GM21576 (cell line): ENCODE measurements around the gene ZNF621.
"Not testable (repeated sequence)": the region's sequence is repeated elsewhere in the genome, so short reads cannot be mapped to it uniquely, and the experiment has no call there.

Source experiments
- ATAC-seq: cut with Tn5 transposase; IDR thresholded peaks from one replicate; pipeline ENCODE4 v1.9.1; 2021; ENCODE audit warnings: mild to moderate bottlenecking, moderate library complexity; ENCODE audit not compliant: unreplicated experiment

Gene ZNF621

DNA sequence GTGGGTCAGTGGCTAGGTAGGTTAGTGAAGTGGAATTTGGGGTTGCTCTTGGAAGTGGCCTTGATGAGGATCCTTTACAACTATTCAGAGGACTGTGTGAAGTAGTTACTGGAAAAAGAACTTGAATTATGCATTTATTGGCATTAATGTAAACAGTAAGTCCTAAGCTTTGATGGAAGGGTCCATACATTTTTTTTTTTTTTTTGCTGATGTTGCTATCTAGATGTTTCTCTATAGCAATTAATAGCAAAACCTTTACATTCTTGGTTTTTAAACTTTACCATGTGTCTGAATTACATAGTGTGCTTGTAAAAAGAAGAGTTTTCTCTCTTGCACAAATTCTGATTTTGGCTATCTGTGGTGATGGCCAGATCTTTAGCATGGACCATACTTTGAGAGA is 9.5 kb downstream of the ZNF621 start:
- no peak for ATAC-seq

DNA sequence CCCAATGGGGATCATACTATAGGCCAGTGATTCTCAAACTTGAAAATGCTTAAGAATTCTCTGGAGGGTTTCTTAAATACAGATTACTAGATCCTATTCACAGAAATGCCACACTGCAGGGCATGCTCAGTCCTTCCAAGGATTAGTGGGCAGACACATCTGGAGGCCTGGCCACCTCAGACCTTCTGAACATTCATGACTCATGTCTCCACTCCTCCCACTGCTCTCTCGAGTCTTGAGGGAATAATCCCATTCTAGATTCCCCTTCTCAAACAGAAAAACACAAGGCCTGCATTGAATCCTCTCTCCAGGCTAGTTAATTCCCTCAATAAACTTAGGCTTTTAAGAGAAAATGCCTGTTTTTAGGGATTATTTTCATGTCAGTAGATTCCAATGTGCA is 22.1 kb downstream of the ZNF621 start:
- ATAC-seq, result no peak

DNA sequence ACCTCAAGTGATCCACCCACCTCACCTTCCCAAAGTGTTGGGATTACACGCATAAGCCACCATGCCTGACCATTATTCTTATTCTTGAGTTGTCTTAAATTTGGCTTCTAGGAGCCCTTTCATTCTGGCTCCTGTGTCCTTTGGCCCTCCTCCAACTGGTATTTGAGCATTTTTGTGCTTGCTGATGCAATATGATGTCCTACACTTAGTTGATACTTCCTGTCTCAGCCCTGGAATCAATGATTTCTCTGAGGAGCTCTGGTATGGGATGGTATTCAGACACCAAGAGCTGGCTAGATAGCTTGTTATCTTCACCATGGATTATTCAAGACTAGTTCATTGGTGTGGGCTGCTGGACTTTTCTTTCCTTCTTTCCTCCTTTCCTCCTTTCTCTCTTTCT is 25.4 kb downstream of the ZNF621 start:
- ATAC-seq, result no peak

DNA sequence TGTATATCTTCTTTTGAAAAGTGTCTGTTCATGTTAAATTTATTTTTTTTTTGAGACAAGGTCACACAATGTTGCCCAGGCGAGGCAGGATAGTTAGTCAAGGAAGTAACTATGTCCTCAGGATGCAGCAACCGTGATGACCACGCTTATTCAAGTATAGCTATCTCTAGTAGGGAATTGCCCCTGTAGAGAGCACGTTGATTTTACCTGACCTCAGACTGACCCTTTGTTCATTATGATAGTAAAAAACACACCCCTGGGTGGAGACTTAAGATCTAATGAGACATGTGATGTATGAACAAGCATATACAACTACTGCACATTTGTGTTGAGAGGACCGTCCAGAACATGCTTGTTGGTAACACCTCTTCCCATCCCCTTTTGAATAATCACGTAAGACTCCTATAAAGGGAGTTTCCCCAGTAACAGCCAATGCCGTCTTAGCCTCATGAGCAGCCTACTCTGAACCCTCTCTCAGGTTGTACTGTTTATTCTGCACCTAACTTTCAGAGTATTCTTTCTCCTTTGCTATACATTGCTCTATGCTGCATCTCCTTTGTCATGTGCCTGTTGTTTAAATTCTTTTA is 32.9 kb downstream of the ZNF621 start:
- no peak for ATAC-seq

DNA sequence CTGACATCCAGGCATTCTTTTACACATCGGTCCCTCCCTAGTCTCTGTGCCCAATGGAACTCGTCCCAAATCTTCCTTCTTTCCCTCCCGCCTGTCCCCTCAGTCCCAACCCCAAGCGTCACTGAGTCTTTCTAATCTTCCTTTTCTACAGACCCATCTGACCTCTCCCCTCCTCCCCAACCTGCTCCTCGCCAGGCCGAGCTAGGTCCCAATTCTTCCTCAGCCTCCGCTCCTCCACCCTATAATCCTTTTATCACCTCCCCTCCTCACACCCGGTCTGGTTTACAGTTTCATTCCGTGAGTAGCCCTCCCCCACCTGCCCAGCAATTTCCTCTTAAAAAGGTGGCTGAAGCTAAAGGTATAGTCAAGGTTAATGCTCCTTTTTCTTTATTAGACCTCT is 37.7 kb downstream of the ZNF621 start:
- not testable (repeated sequence) for ATAC-seq

DNA sequence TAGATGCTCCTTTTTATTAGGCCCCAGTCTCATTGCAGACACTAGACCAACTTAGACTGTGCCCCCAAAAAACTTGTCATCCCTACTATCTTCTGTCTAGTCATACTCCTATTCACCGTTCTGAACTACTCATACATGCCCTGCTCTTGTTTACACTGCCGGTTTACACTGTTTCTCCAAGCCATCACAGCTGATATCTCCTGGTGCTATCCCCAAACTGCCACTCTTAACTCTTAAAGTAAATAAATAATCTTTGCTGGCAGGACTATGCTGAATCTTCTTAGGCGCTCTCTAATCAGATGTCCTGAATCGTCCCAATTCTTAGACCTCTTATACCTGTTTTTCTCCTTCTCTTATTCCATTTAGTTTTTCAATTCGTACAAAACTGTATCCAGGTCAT is 40.9 kb downstream of the ZNF621 start:
- ATAC-seq, result not testable (repeated sequence)

DNA sequence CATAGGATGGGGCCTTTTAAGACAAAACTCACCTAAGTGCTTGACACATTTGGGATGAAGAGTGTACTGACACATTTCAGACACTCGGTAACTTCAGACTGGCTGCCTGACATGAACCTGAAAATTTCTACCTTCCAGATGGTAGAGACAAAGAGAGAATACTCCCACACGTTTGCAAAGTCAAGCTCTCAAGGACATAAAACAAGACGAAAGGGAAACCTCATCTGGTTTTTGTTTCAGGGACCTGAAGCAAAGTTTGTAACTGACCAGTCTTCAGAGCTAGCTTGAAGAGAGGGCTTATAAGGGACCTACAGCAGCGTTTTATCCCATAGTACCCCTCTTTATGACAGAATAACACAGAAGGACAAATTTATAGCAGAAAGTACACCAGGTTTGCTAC is 41.9 kb downstream of the ZNF621 start:
- no peak for ATAC-seq

DNA sequence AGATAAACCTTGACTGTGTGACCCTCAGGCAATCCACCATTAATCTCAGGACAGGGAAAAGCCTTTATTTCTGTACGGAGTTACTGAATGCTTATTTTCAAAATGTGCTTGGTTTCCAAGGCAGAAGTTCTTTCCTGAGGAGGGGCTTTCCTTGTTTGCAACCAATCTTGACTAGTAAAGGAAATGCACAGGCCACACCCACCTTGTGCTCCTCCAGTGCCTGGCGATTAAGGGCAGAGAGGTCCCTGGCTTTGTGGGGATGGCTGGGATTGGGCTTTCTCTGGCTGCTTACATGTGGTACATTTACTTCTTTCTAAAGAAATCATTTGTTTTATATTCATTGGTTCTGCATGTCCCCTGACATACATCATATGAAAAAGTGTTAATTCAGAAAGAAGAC is 47.8 kb downstream of the ZNF621 start:
- ATAC-seq, result no peak

DNA sequence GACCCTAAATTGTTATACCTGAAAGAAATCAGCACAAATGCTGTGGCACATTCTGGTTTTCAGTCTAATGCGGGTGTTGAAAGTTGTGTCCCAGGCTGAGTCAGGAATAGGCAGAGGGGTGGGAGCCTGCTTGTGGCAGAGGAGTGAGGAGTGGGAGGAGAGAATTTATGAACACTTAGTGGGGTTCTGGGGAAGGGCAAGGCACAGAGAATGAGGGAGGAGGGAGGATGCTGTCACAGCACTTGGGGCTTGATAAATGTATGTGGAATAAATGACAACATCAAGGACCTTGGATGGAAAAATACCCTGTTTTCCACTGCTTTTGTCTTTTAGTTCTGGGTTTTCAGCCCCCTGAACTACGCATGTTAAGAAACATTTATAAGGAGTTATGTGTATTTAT is 49.3 kb downstream of the ZNF621 start:
- no peak for ATAC-seq

DNA sequence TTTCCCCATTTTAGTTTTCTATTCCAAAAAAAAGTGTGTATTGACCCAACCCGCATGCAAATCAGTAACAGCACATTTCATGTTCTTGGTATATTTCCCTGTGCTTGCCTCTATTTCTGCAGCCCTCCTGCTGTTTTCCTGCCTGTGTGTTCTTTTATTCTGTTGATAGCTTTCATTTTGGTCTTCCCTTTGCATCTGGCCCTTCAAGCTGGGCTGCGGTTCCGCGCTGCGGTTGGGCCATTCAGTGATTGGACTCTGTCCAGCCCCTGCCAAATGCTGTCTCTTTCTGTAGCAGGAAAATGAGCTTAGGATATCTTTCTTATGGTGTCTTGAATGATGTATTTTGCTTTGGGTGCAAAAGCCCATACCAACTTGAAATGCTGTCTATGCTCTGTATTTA is 49.9 kb downstream of the ZNF621 start:
- ATAC-seq, result no peak

DNA sequence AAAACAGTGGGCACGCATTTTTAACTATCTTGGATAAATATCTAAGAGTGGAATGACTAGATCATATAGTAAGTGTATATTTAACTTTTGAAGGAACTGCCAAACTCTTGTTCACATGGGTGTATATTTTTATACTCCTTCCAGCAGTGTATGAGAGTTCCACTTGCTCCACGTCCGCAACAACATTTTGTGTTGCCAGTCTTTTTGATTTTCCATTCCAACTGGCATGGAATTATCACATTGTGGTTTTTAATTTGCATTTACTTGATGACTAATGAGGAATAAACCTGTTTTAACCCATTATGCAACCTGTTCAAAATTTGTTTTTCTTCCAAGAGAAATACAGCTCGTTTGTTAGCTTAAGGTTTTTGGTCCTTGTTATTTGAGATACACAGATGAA is 51.6 kb downstream of the ZNF621 start:
- ATAC-seq, result no peak

DNA sequence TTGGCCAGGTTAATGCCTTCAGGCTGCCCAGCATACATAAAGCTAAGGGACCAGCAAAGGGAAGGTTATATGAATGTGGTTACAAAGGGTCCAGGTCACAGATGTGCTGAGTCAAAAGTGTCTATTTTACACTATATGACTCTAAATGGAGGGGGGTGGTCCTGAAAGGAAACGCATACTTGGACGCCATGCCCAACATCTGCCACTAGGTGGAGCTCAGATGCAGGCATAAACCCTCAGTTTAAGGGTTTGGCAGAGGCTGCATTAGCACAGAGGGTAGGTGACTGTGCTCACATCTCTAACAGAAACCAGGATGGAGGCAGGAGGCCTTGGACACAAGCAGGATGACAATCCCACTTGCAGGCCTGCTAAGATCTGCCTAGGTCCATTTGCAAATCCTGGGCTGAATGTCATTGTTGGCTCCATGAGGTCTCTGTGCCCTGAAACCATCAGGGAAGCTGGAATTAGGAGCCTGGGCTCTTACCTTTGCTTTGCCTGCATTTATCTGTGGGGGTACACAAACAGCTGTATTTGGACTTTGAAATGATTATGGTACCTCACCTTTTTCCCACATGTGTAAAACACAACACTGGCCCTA is 55.8 kb downstream of the ZNF621 start:
- ATAC-seq, result peak; percentile 58

DNA sequence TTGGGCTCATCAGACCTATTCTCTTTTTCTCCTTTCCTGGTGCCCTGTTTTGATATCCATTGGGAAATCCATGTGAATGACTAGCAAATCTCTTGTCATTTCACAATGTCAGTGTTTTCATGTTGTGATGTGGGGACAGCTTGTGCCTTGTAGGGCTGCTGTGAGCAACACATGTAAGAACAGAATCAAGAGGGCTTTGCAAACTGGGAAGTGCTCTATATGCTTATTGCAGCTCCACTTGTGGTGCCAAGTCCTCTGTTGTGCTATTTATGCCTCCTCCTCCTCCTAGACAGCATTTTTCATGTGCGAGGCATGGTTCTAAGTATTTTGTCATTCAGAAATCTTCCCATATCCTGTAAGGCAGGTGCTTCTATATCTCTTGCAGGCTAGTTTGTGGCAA is 56.4 kb downstream of the ZNF621 start:
- no peak for ATAC-seq

DNA sequence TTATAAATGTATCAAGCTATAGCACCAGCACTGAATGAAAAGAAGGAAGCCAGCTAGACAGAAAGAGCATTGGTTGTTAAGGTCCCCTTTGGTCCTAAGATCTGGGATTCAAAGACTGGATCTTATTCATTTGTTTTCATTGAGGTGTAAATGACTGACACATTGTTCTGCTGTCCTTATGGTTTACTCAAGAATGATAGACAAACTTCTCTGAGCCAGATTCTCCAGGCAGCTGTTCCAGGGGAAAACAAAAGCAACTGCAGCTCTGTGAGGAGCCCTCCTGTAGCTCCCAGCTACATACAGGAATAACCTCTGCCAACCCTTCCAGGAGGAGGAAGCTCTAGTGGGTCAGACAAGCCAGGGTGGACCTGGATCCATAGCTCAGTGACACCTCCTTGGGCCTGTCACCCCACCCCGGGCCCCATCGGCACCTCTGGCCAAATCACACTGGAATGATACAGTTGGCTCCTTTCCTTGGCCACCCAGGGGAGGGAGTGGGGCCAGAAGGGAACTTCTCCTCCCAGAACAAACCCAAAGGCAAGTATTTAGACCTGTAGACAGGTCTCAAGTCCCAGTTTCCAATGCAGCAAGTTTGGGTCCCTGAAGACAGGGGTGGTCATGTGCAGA is 57.8 kb downstream of the ZNF621 start:
- no peak for ATAC-seq

DNA sequence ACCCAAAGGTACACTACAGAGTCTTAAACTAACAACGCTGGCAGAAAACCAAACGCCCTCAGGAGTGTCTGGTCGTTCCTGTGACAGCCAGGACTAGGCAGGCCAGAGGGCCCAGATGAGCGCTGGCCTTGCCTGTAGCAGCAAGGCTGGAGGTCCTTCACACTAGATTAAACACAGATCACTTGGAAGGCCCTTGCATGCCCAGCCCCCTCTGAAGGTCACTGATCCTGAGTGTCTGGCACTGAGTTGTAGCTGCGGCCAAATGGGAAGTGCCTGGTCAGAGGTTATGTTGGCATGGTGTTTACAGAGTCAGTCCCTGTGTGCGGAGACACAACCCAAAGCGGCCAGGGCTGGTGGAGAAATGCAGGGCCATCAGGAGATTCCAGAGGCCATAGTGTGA is 58.9 kb downstream of the ZNF621 start:
- ATAC-seq, result no peak

DNA sequence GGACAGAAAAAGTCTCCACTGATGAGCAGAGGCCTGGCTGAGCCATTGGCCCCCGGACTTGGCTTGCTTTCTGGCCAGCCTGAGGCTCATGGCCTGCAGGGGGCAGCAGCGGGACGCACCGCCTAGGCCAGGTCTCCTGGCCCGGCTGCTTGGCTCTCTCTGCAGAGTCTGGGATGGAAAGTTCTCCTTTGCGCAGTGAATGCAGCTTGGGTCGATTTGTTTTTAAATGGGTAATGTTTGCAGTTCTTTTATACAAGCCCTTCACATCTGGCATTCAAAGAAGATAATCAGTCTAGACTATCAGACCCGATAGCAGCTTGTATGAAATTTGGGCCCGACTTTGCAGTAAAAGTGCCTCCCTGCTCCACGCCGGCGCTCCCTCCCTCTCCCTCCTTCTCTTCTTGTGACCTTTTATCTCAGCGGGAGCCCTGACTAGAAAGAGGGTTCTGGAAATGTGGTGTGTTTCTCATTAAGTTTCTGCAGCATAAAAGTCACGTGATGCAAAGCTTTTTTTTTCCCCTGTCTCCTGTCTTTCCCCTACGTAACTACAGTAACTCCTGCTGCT is 59.9 kb downstream of the ZNF621 start:
- peak; percentile 48 for ATAC-seq

DNA sequence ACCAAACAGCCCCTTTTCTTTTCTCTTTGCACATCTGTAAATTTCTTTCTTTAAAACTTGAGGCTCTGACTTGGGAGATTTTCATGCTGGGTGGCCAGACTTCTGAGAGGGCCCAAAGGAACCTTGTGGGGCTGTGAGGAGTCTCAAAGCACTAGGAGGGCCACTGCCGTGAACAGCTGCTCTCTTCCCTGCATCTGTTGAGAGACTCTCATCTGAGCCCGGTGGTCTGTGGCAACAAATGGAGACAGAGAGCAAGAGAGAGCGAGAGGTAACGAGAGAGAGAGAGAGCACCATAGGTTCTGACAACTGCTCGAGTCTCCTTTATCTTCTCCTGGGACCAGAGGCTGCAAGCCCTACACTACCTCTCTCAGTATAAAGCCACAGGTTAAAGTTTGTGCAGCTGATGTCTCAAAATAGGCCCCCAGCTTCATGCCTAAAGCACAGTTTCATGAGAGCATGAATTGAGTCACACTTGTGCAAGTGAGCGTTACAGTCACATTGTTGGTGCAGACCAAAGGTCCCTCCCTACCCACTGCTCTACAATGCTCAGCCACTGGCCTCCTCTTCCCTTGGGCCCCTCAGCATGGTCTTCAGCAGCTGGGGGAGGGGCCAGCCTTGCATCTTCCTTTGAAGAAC is 60.7 kb downstream of the ZNF621 start:
- ATAC-seq, result peak; percentile 55

DNA sequence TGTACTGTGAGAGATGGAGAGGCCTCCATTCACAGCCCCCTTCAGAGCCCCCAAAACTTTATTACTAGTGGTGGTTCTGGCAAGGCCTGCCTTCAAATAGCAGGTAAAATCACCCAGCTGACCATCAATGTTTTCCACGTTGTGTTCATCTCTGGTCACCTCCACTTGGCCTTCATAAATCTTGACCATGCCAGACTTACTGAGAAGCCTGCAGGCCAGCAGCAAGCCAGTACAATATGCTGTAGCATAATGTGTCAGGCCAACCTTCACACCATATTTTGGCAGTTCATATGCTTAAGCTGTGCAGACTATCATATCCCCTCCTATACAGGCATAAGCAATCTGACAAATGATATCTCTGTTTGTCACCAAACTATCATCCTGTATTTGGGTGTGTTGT is 62.1 kb downstream of the ZNF621 start:
- no peak for ATAC-seq

DNA sequence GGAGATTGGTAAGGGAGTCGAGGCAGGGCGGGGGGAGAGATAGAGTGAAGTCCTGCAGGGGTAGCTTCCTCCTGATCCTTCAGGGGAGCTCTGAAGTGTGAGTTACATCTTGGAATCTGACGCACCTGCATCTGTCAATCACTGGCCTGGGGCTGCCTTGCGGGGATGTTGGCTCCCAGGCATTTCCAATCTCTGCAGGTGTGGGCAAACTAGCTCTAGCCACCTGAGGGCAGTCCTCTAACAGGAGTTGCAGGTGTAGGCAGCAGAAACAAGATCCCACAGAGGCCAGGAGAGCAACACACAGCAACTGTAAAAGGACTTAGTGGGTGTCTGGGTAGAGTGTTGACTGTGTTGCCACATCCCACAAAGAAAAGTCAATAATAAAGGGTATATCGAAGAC is 63.6 kb downstream of the ZNF621 start:
- ATAC-seq, result no peak
